ENCODE measurements around the gene BRD7.
A peak's percentile ranks its signal among the peaks of the same experiment; 100 is the strongest.
"Not testable (repeated sequence)": the region's sequence is repeated elsewhere in the genome, so short reads cannot be mapped to it uniquely, and the experiment has no call there.

BRD7 gene

GRCh38 chr16:50354629-50355456, 13.9 kb downstream of the BRD7 start:
- no peak for DNase-seq

GRCh38 chr16:50354082-50354481, 14.7 kb downstream of the BRD7 start:
- no peak for DNase-seq

GRCh38 chr16:50351952-50352351, 16.8 kb downstream of the BRD7 start:
- DNase-seq: no peak

- DNase-seq: no peak
Measured at GRCh38 chr16:50351116-50351515, 17.7 kb downstream of the BRD7 start.

- not testable (repeated sequence) for DNase-seq
Measured at GRCh38 chr16:50345210-50345609, 23.6 kb downstream of the BRD7 start.

- not testable (repeated sequence) for DNase-seq
Measured at GRCh38 chr16:50343566-50343965, 25.2 kb downstream of the BRD7 start.

- no peak for DNase-seq
Measured at GRCh38 chr16:50340578-50340977, 28.2 kb downstream of the BRD7 start.

GRCh38 chr16:50338371-50339231, 30.2 kb downstream of the BRD7 start:
- DNase-seq: no peak

- no peak for DNase-seq
Measured at GRCh38 chr16:50336884-50337283, 31.9 kb downstream of the BRD7 start.

- no peak for DNase-seq
Measured at GRCh38 chr16:50335196-50335958, 33.4 kb downstream of the BRD7 start.

GRCh38 chr16:50334106-50334975, 34.4 kb downstream of the BRD7 start:
- no peak for DNase-seq

GRCh38 chr16:50332599-50332998, 36.2 kb downstream of the BRD7 start:
- no peak for DNase-seq

GRCh38 chr16:50331570-50331969, 37.2 kb downstream of the BRD7 start:
- DNase-seq: no peak

- no peak for DNase-seq
Measured at GRCh38 chr16:50329446-50330189, 39.2 kb downstream of the BRD7 start.

- DNase-seq: peak; percentile 69
Measured at GRCh38 chr16:50326835-50327465, 41.8 kb downstream of the BRD7 start.

- no peak for DNase-seq
Measured at GRCh38 chr16:50326264-50326663, 42.5 kb downstream of the BRD7 start.

- no peak for DNase-seq
Measured at GRCh38 chr16:50324345-50324744, 44.4 kb downstream of the BRD7 start.

GRCh38 chr16:50323335-50324011, 45.3 kb downstream of the BRD7 start:
- no peak for DNase-seq

GRCh38 chr16:50322333-50322732, 46.5 kb downstream of the BRD7 start:
- DNase-seq: no peak

GRCh38 chr16:50320310-50320709, 48.5 kb downstream of the BRD7 start:
- DNase-seq: no peak
